ENCODE data around the gene SMC1A.
"Not testable (repeated sequence)": the region's sequence is repeated elsewhere in the genome, so short reads cannot be mapped to it uniquely, and the experiment has no call there.

Gene SMC1A

GRCh38 chrX:53421772-53422085 is 725 bp downstream of the SMC1A start:
- no peak for FAIRE-seq

GRCh38 chrX:53421125-53421524 is 1.3 kb downstream of the SMC1A start:
- no peak for FAIRE-seq

- not testable (repeated sequence) for FAIRE-seq
These were observed 2.1 kb downstream of the SMC1A start for GRCh38 chrX:53420351-53420750.

- FAIRE-seq, result no peak
These were observed 10.0 kb downstream of the SMC1A start for GRCh38 chrX:53412446-53412845.

GRCh38 chrX:53403535-53403934 is 18.9 kb downstream of the SMC1A start:
- FAIRE-seq, result no peak

GRCh38 chrX:53398216-53398615 is 24.2 kb downstream of the SMC1A start:
- FAIRE-seq, result no peak

GRCh38 chrX:53395605-53396298 is 26.7 kb downstream of the SMC1A start:
- FAIRE-seq, result no peak

GRCh38 chrX:53383376-53384076 is 38.9 kb downstream of the SMC1A start:
- no peak for FAIRE-seq

- no peak for FAIRE-seq
These were observed 42.7 kb downstream of the SMC1A start for GRCh38 chrX:53379747-53380146.

GRCh38 chrX:53379008-53379710 is 43.3 kb downstream of the SMC1A start:
- no peak for FAIRE-seq

- no peak for FAIRE-seq
These were observed 45.0 kb downstream of the SMC1A start for GRCh38 chrX:53377464-53377863.

- no peak for FAIRE-seq
These were observed 45.6 kb downstream of the SMC1A start for GRCh38 chrX:53376888-53377287.

- no peak for FAIRE-seq
These were observed 47.5 kb downstream of the SMC1A start for GRCh38 chrX:53374923-53375322.

GRCh38 chrX:53374222-53374820 is 48.1 kb downstream of the SMC1A start:
- no peak for FAIRE-seq

GRCh38 chrX:53373307-53373706 is 49.1 kb downstream of the SMC1A start:
- FAIRE-seq, result no peak

- FAIRE-seq, result not testable (repeated sequence)
These were observed 56.0 kb downstream of the SMC1A start for GRCh38 chrX:53366454-53366853.

GRCh38 chrX:53362449-53362848 is 60.0 kb downstream of the SMC1A start:
- no peak for FAIRE-seq

- no peak for FAIRE-seq
These were observed 64.5 kb downstream of the SMC1A start for GRCh38 chrX:53357799-53358530.

GRCh38 chrX:53356186-53356585 is 66.3 kb downstream of the SMC1A start:
- no peak for FAIRE-seq

GRCh38 chrX:53354669-53355068 is 67.8 kb downstream of the SMC1A start:
- FAIRE-seq, result no peak

GRCh38 chrX:53347948-53348347 is 74.5 kb downstream of the SMC1A start:
- no peak for FAIRE-seq

GRCh38 chrX:53340852-53341645 is 81.4 kb downstream of the SMC1A start:
- FAIRE-seq, result no peak
